Measurements from ENCODE around the gene DOCK4. TPM values are rescaled to one million over a fixed set of nuclear protein-coding genes. Genes with fewer than 3 reads are reported as not detected.

DOCK4 gene
- total RNA-seq, 3 donors from 2014 or later = 31.7 to 43.3 (median 41.9) TPM

- H3K36me3 ChIP-seq = no peaks in the 10 kb centered on the region
- no peaks in the 10 kb centered on the region for H3K9me3 ChIP-seq
- intact Hi-C loops (cut with DNase I; ENCODE audit: low total_unique reads) = no loop called here
- no peaks in the 10 kb centered on the region for H3K4me1 ChIP-seq
- TF ChIP-seq POLR2AphosphoS5 (IDR thresholded peaks at IDR 0.05) = no peak
- TF ChIP-seq POLR2A (IDR thresholded peaks at IDR 0.05) = no peak
- no peak for TF ChIP-seq CTCF (IDR thresholded peaks at IDR 0.05)
- peak overlapping the region; percentile 74 to 88 for H3K27ac ChIP-seq
- no peaks in the 10 kb centered on the region for H3K27me3 ChIP-seq
- no peak overlapping the region for H3K4me3 ChIP-seq
- DNase-seq (ENCODE audit: low spot score in 2 of 2) = peak in 1 of 2 donors; percentile 29
Measured at GRCh38 chr7:111931016-111931517, 275.1 kb downstream of the DOCK4 start.

- no peak overlapping the region for H3K4me3 ChIP-seq
- no peaks in the 10 kb centered on the region for H3K9me3 ChIP-seq
- DNase-seq (ENCODE audit: low spot score in 2 of 2) = no peak
- no peaks in the 10 kb centered on the region for H3K36me3 ChIP-seq
- intact Hi-C loops (cut with DNase I; ENCODE audit: low total_unique reads) = loop anchor here (2.0 kb wide), 1 partner anchor 40 kb away; no protein-coding TSS in a partner anchor
- no peaks in the 10 kb centered on the region for H3K27me3 ChIP-seq
- TF ChIP-seq CTCF (IDR thresholded peaks at IDR 0.05) (no peak), POLR2AphosphoS5 (IDR thresholded peaks at IDR 0.05) (no peak), POLR2A (IDR thresholded peaks at IDR 0.05) (no peak)
- no peak overlapping the region for H3K27ac ChIP-seq
- H3K4me1 ChIP-seq = no peaks in the 10 kb centered on the region
Measured at GRCh38 chr7:111929264-111929663, 276.9 kb downstream of the DOCK4 start.

- Histone ChIP-seq H3K27ac (no peak overlapping the region), H3K36me3 (no peaks in the 10 kb centered on the region), H3K27me3 (no peaks in the 10 kb centered on the region), H3K4me1 (no peaks in the 10 kb centered on the region), H3K9me3 (no peaks in the 10 kb centered on the region), H3K4me3 (no peak overlapping the region)
- intact Hi-C loops (cut with DNase I; ENCODE audit: low total_unique reads) = loop anchor here (2.0 kb wide), 1 partner anchor 39 kb away; no protein-coding TSS in a partner anchor
- no peak for TF ChIP-seq POLR2A (IDR thresholded peaks at IDR 0.05)
- TF ChIP-seq CTCF (IDR thresholded peaks at IDR 0.05) = no peak
- no peak for TF ChIP-seq POLR2AphosphoS5 (IDR thresholded peaks at IDR 0.05)
- no peak for DNase-seq (ENCODE audit: low spot score in 2 of 2)
Measured at GRCh38 chr7:111927353-111928019, 278.7 kb downstream of the DOCK4 start.

GRCh38 chr7:111920329-111920728, 285.9 kb downstream of the DOCK4 start:
- Histone ChIP-seq H3K27me3 (no peaks in the 10 kb centered on the region), H3K4me3 (no peak overlapping the region), H3K36me3 (no peaks in the 10 kb centered on the region), H3K9me3 (no peaks in the 10 kb centered on the region), H3K4me1 (no peaks in the 10 kb centered on the region), H3K27ac (no peak overlapping the region)
- no peak for DNase-seq (ENCODE audit: low spot score in 2 of 2)
- TF ChIP-seq POLR2A (IDR thresholded peaks at IDR 0.05) = no peak
- TF ChIP-seq CTCF (IDR thresholded peaks at IDR 0.05) = no peak
- TF ChIP-seq POLR2AphosphoS5 (IDR thresholded peaks at IDR 0.05) = no peak
- intact Hi-C loops (cut with DNase I; ENCODE audit: low total_unique reads) = no loop called here

- Histone ChIP-seq H3K9me3 (no peaks in the 10 kb centered on the region), H3K27me3 (no peaks in the 10 kb centered on the region), H3K4me3 (no peak overlapping the region), H3K36me3 (no peaks in the 10 kb centered on the region), H3K27ac (no peak overlapping the region), H3K4me1 (no peaks in the 10 kb centered on the region)
- TF ChIP-seq CTCF (IDR thresholded peaks at IDR 0.05) (no peak), POLR2A (IDR thresholded peaks at IDR 0.05) (no peak), POLR2AphosphoS5 (IDR thresholded peaks at IDR 0.05) (no peak)
- no peak for DNase-seq (ENCODE audit: low spot score in 2 of 2)
- intact Hi-C loops (cut with DNase I; ENCODE audit: low total_unique reads) = no loop called here
Measured at GRCh38 chr7:111919631-111920179, 286.5 kb downstream of the DOCK4 start.
